ENCODE results near the gene HDAC4. TPM values are rescaled to one million over a fixed set of nuclear protein-coding genes. Genes with fewer than 3 reads are reported as not detected.

Gene HDAC4
- total RNA-seq, 1 experiment from 2014 or later = 44.4 TPM

DNA sequence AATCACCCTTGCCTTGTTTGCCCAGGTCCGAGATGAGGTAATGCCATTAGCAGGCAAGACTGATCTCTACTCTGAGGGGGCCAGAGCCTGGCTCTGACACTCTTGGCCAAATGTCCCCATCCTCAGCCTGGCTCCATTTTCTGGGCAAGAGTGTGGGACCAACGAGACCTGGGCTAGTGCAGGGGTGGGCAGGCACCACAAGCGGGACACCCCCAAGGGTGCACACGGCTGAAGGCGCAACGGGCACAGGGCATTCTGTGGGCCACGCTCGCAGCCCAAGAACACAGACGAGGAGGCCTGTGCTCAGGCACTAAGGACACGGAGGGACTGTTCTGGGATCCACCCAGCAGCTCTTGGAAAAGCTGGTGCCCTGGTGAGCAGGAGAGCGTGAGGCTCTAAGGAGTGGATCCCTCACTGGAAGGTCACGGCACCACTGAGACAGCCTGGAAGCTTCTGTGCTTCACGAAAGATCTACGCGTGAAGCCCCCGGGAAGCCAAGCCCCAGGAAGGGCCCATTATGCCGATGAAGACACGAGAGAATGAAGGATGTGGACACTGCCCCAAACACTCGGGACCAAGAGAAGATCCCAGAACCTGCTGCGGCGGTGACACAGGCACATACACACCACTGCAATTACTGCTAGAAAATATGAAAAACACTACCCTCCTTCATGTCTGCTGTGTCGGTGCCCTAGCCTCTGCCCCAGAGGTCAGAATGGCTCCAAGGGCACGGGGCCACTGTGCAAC lies 138.2 kb downstream of the HDAC4 start:
- Mint-ChIP-seq H3K36me3 (peaks cover 13% of the 10 kb centered on the region), H3K9me3 (peaks cover 13% of the 10 kb centered on the region), H3K4me1 (peaks cover 32% of the 10 kb centered on the region), H3K4me3 (no peak overlapping the region), H3K27ac (peak overlapping the region; percentile 49; the same call in 1 of the 2 replicates), H3K27me3 (ENCODE audit: low read depth) (no peaks in the 10 kb centered on the region)
- TF ChIP-seq ZNF232 (CRISPR knock-in tag; IDR thresholded peaks at IDR 0.05) (no peak), NR1H2 (CRISPR knock-in tag; IDR thresholded peaks at IDR 0.05) (no peak), GRHL2 (CRISPR knock-in tag; IDR thresholded peaks at IDR 0.05; ENCODE audit: insufficient replicate concordance, severe bottlenecking) (no peak), ZNF423 (CRISPR knock-in tag; IDR thresholded peaks at IDR 0.05) (no peak), NFYB (CRISPR knock-in tag; conservative IDR thresholded peaks at IDR 0.05; ENCODE audit: low read depth) (no peak), ZBTB21 (CRISPR knock-in tag; IDR thresholded peaks at IDR 0.05; ENCODE audit: borderline replicate concordance) (no peak), SMAD4 (CRISPR knock-in tag; IDR thresholded peaks at IDR 0.05) (no peak), ZNF121 (CRISPR knock-in tag; IDR thresholded peaks at IDR 0.05) (no peak), PRRX2 (CRISPR knock-in tag; IDR thresholded peaks at IDR 0.05) (no peak), SOX15 (CRISPR knock-in tag; IDR thresholded peaks at IDR 0.05) (no peak), JAZF1 (CRISPR knock-in tag; IDR thresholded peaks at IDR 0.05) (no peak), CREM (CRISPR knock-in tag; IDR thresholded peaks at IDR 0.05) (no peak), STAT6 (CRISPR knock-in tag; conservative IDR thresholded peaks at IDR 0.05; ENCODE audit: low read depth) (no peak), PRDM15 (CRISPR knock-in tag; IDR thresholded peaks at IDR 0.05) (no peak)
- TF ChIP-seq, protein P1, sequence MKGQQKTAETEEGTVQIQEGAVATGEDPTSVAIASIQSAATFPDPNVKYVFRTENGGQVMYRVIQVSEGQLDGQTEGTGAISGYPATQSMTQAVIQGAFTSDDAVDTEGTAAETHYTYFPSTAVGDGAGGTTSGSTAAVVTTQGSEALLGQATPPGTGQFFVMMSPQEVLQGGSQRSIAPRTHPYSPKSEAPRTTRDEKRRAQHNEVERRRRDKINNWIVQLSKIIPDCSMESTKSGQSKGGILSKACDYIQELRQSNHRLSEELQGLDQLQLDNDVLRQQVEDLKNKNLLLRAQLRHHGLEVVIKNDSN (CRISPR knock-in tag; IDR thresholded peaks at IDR 0.05) = no peak
- TF ChIP-seq, protein P2, sequence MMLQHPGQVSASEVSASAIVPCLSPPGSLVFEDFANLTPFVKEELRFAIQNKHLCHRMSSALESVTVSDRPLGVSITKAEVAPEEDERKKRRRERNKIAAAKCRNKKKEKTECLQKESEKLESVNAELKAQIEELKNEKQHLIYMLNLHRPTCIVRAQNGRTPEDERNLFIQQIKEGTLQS (CRISPR knock-in tag; conservative IDR thresholded peaks at IDR 0.05) = no peak
- ChIA-PET POLR2A (interaction anchor here (0.6 kb wide), 1 partner anchor 56 kb away, joined by 5 read pairs; no protein-coding TSS in a partner anchor), CTCF (no interaction called here)
- DNase-seq (ENCODE audit: low spot score) = no peak
- ATAC-seq = no peak

GRCh38 chr2:239261796-239262483 lies 138.9 kb downstream of the HDAC4 start:
- ChIA-PET CTCF (no interaction called here), POLR2A (no interaction called here)
- peaks cover 21% of the 10 kb centered on the region for H3K9me3 Mint-ChIP-seq
- H3K27me3 Mint-ChIP-seq (ENCODE audit: low read depth) = no peaks in the 10 kb centered on the region
- no peak for DNase-seq (ENCODE audit: low spot score)
- no peak overlapping the region for H3K4me3 Mint-ChIP-seq
- H3K36me3 Mint-ChIP-seq = peaks cover 19% of the 10 kb centered on the region
- no peak for TF ChIP-seq CREB1 (CRISPR knock-in tag; IDR thresholded peaks at IDR 0.05)
- no peak for TF ChIP-seq HMGA2 (CRISPR knock-in tag; IDR thresholded peaks at IDR 0.05)
- no peak for TF ChIP-seq ZNF396 (CRISPR knock-in tag; IDR thresholded peaks at IDR 0.05; ENCODE audit: borderline replicate concordance)
- peaks cover 27% of the 10 kb centered on the region for H3K4me1 Mint-ChIP-seq
- H3K27ac Mint-ChIP-seq = 0 out of 2 replicates have a peak overlapping the region, but pooled peaks have one; percentile 65
- no peak for ATAC-seq

Measured in WTC11 (cell line).